ENCODE data around the gene RNF144B.
A peak's percentile ranks its signal among the peaks of the same experiment; 100 is the strongest.

RNF144B gene

DNA sequence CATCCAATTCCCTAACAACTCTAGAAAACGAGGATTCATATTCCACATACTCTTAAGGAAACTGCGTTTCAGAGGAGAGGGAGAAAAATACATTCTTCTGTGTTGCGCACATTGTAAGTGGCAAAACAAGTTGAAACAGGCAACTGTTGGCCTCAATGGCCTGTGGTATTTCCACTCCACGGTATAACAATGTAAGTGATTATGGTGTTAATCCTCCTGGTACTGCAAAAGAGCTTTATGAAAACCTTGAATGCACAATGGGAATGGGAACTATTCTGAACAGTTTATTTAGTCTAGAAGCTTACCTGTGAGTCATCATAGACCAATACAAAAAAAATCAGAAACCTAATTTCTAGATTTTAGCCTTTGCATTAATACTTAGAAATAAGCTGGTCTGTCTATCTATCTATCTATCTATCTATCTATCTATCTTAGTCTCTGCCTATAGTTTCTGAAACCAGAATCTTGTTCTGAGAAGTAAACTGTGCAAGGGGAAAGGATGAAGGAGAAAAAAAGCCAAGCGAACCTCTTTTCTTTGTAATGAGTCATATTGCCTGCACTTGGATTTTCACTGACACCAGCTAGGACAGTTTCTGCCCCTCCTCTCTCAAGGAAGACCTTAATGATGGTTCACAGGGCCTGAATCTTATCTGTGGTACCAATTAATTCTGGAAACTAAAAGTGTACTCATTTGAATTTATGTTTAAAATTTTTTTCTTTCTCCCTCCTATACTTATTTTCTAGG is 101.5 kb downstream of the RNF144B start:
- no peak for DNase-seq (ENCODE audit: low read depth in 3 of 3)

DNA sequence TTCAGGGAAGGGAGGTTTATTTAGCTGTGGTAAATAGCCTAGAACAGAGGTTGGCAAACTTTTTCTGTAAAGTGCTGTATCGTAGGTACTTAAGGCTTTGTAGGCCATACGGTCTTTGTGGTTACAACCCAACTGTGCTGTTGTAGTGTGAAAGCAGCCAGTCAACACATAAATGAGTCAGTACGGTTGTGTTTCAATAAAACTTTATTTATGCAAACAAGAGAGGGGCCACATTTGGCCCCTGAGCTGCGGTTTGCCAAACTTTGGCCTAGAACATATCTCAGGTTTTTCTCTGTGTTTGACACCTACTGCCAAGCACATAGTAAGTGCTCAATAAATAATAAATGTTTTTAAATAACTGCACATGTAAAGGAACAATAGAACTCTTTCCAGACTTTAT is 102.2 kb downstream of the RNF144B start:
- DNase-seq (ENCODE audit: low read depth in 3 of 3), result no peak

DNA sequence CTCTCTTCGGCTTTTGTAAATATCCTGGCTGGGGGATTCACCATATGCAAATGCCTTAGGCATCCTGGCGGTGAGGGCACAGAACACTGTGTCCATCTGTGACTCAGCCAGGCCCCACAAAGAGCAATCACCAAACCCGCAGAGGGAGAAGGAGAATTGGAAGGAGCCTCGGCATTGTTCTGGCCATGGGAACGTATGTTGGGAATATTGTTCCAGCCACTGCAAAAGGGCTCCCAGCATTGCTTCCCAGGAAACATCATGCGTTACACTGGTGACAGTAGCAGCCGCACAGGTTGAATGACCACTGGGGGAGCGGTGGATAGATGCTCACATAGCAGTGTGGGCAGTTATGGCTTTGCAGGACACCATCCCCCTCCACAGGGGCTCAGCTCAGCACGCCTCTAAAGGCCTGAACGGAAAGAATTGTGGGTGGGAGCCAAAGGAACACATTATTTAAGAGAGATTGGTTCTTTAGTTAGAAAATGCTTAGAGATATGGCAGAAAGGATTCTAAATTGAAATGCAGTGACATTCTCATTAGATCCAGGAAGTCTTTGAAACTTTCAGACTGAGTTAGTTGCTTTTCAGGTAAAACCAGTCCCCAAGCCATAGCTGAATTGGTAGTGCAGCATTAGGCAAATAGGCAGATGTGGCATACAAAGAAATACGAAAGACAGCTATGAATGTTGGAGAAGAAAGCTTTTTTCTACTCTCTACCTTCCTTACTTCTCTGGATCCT is 104.3 kb downstream of the RNF144B start:
- DNase-seq (ENCODE audit: low read depth in 3 of 3), result no peak

DNA sequence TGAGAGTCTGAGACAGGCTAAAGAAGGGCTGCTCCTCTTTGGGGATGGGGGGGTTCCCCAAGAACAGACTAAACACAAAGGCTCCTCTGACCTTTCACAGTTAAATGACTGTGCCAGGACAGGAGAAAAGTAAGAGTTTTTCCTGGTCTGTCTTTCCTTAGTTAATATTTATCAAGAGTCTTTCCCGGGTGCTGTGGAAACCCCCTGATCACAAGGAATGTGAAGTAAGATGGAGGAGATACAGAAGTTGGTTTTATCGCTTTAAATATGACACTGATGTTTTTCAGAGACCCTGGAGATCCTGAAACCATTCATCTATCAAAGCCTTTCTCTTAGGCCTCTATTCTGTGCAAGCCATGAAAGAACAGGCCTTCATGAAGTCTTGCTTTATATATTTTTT is 105.8 kb downstream of the RNF144B start:
- no peak for DNase-seq (ENCODE audit: low read depth in 3 of 3)

DNA sequence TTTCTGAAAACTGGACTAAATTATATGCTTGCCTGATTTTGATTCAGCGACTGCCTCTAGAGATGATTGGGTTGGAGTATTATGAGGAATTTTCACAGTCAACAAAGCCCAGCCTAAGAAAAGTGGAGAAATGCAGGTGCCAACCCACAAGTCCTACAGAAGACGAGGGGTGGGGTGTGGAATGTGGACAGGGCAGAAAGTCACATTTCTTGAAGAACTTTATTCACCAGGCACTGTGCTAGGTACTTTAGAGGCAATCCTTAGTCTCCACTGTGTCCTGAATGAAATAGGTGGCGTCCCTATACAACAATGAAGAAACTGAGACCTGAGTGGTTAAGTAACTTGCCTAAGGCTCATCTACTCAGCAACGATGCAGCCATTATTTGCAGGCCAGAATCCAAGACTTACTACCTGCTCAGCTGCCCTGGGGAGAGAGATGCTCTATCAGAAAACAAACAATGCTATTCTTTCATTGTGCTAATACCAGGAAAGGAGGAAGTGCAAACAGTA is 106.3 kb downstream of the RNF144B start:
- no peak for DNase-seq (ENCODE audit: low read depth in 3 of 3)

DNA sequence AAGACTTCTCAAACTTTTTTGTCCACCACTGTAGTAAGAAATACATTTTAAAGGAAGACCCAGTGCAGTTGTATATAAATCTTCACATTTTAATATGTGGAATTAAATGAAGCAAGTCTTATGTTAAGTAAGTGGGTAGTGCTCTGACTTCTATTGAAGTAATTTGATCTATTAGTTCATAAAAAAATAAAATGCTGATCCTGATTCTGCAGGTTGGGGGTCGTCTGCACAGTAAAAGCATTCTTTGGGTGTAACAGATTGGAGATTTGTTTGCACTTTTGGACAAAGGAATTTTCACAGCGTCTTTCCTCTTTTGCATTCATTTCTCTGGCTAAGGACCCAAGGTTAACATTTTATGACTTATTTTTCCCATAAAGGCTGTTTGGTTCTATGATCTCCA is 106.8 kb downstream of the RNF144B start:
- DNase-seq (ENCODE audit: low read depth in 3 of 3), result no peak

DNA sequence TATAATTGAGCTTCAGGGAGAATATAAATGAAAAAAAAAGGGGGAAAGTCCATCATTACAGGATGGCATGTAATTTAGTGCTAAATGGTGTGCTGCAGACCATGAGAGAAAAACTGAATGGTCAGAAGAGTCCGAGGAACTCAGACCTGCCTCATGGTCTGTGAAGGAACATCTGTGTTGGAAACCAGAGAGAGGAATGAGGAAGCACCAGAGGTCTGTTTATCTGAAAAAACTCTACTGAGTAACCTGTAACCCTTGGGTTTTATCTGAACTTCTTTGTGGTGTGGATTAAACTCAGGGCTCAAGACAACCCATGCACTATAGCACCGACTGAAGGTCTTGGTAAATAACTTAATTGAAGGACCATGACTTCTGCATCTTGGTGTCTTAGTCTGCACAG is 108.1 kb downstream of the RNF144B start:
- DNase-seq (ENCODE audit: low read depth in 3 of 3), result no peak

DNA sequence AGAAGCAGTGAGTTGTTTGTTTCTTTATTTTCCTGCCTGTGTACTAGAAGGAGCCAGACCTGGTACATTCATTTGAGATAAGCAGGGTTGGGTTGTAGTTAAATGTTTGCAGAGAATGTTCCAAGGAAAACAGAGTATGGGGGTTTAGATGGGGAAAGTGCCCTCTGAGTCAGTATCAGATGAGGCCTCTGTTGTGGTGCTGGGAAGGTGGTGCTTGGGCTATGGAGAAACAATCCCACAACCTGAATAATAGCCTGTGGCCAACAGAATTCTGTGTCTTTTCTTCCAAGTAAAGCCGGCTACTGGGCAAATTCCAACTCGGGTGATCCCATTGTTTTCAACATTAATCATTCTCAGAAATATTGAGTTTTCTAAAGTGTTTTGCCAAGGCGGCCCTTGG is 109.3 kb downstream of the RNF144B start:
- DNase-seq (ENCODE audit: low read depth in 3 of 3), result no peak

DNA sequence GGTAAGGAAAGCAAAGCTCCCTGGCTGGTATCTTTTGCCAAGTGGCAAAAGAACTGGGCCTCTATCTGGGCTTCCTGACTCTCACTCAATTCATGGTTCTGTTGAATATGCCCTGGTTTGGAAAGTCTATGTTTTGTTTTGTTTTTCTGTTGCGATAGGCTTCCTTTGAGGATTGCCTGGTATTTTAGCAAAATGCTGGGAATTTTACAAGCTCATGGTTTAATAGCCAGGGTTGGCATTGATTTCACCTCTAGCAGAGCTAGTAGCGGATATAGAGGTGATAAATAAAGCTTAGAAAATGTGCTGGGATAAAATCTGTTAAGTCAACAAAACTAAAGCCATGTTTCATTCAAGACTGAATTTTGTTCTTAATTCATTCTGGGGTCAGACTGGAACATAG is 109.9 kb downstream of the RNF144B start:
- no peak for DNase-seq (ENCODE audit: low read depth in 3 of 3)

DNA sequence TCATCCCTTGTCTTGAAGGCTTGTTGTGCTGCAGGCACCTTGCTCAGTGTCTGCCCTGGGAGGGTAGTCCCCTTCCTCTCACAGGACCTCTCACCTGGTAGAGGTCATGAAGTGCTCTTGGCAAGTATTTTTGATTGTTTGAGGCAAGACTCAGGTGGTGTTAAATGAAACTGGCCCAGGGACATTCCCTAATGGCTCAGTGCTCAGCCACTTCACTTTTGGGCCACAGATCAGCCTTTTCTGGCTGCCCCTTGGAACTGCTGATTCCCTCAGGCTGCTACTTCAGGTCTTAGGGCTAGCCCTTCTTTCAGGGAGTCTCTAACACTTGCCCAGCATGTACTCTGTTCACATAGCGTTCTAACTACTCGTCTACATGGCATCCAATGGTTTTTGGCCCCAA is 111.3 kb downstream of the RNF144B start:
- no peak for DNase-seq (ENCODE audit: low read depth in 3 of 3)

DNA sequence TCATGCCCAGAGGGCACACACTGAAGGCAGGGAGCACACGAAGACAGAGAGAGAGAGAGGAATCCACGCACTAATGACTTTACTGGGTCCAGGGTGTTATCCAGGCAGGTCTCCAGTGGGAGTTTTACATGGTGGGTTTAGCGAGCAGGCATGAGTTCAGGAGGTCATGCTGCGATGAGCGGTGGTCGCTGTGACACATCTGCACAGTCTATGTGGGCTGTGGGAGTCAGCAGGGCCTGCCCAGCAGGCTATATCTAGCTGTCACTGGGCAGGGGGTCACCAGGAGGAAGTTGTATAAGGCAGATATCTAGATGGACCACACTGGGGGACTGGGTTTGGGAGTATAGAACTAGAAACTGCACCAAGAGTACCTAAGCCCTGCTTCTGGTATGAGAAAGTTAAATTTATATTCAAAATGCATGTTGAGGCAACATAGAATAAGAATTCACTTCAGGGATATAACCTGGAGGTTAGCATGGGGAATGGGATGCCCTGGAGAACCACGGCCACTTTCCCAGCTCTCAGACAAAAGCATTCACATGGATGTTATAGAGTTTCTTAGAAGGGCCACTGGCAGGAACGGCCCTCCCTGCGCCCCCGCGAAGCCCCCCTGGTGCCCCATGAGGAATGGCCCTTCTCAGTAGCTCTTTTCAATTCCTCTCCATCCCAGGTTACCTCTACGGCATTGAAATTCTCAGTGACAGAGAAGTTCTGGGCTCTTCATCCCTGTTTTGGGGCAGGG is 113.9 kb downstream of the RNF144B start:
- no peak for DNase-seq (ENCODE audit: low read depth in 3 of 3)

DNA sequence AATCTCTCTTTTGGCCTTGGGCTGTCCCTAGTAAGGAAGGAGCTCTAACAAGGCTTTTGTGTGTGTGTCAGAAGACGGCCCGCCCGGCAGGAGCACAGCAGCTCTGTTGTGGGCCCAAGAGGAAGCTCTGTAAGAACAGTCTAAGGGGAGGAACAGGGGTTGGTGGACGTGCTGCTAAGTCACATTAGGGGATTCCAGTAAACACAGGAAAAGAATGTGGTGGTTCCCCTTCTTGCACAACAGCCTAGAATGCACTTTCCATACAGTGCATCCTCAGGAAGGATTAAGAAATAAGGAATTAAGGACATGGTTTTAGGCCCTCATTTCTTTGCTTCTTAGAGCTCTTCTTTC is 114.5 kb downstream of the RNF144B start:
- DNase-seq (ENCODE audit: low read depth in 3 of 3), result no peak

DNA sequence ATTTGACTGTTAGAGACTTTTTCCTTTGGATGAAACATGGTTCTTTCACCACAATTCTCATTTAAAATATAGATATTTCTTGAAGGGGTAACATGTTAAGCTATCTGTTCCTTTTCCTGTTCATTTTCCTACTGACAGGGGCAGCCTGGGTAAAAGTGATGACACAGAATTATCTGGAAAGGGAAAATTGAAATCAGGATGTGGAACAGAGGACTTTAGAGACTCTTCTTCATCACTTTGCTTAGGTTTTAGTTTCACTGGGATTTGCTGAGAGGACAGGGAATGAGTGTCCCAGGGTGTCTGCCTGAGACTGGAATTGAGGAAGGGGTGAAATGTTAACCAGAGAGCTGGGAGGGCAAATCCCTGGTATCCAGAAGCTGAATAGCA is 116.0 kb downstream of the RNF144B start:
- DNase-seq (ENCODE audit: low read depth in 3 of 3), result no peak

DNA sequence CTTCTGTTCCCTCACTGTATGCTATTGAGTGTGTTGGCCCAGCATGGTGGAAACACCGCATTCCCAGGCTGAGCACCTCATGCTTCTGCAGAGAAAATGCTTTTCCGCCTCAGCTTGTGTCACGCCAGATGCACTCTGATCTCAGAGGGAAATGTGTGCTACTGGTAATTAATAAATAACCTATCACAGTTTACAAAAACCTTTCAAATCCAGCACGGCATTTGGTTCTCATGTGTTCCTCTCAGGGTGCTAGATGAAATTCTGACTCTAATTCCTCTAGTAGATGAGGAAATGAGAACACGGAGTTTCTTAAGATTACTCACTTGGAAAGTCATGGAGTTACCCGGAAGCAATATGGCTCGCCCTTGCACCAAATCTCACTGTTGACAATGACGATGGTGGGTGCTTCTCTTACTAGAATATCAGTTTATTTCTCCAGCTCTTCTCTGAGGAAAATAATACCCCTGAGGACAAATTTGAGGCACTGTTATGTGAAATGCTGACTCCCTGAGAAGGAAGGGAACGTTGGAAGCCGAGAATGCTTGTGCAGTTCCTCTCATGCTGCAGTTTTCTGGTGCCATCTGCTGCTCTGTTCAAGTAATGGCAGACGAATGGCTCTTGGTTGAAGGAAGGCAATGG is 116.6 kb downstream of the RNF144B start:
- peak in 2 of 3 experiments; percentile 6 to 17 for DNase-seq (ENCODE audit: low read depth in 3 of 3)

DNA sequence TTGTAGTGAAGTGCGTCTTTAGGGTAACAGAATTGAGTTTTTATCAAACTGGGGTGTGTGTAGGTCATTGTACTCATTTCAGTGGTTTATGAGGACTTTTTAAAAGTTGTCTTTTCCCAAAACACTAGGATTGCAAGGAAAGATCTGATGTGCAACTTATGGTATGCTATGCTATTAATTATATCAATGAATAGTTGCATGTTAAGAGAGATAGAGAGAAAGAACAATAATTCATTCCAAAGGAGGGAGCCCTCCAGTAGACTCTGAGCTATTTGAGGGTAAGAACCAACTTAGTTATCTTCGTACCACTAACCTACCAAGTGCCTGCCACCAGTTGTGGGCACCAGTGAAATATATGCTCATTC is 117.1 kb downstream of the RNF144B start:
- DNase-seq (ENCODE audit: low read depth in 3 of 3), result no peak

DNA sequence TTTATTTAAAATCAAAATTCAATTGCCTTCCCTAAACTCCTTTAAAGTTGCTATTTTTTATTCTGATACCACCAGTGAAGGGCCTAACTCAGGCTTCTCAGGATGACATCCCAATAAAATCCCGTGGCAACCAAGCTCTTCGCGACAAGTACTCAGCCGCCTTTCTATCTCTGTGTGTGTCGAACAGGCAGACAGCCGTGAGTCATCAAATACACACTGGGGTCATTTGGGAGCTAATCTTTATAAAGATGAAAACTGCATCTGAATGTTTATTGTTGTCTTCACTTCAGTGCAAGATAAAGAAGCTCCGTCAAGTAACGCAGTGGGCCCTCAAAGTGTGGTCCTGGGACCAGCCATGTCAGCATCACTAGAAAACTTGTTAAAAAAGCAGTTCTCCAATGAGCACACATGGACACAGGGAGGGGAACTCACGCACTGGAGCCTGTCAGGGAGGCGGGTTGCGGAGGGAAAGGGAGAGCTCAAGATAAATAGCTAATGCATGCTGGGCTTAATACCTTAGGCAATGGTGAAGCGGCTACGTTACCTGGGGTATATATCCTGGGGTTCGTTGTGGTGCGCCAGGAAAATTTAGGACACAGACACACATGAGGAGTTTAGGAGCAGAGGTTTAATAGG is 119.3 kb downstream of the RNF144B start:
- DNase-seq (ENCODE audit: low read depth in 3 of 3), result no peak

DNA sequence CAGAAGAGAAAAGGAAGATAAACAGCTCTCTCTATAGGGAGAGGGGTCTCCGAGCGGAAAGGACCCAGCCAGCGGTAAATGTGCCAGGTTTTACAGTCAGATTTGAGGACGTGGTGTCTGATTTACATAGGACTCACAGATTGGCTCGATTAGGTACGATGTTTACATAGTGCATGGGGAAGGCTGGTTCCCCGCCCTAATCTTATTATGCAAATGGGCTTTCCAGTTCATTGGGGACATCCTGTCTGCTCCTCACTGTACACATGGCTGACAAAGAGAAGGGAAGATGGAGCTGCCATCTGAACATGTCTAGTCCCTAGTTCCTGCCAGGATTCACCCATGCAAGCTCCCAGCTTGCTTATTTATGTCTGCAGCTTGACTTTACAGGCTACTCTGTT is 119.9 kb downstream of the RNF144B start:
- DNase-seq (ENCODE audit: low read depth in 3 of 3), result no peak

DNA sequence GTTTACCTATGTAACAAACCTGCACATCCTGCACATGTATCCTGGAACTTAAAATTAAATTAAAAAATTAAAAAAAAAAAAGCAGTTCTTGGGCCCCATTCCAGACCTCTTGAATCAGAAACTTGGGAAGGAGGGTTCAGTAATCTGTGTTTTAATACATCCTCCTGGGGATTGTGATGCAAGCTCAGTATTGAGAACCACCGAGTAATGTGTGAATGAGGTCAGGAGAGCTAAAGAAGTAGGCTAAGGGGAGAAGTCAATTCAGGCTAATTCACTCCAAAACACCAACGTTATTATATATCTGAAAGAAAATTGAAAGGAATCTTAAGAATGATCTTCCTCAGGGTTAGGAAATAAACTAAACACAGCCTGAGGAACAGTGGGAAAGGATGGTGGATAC is 120.4 kb downstream of the RNF144B start:
- no peak for DNase-seq (ENCODE audit: low read depth in 3 of 3)

DNA sequence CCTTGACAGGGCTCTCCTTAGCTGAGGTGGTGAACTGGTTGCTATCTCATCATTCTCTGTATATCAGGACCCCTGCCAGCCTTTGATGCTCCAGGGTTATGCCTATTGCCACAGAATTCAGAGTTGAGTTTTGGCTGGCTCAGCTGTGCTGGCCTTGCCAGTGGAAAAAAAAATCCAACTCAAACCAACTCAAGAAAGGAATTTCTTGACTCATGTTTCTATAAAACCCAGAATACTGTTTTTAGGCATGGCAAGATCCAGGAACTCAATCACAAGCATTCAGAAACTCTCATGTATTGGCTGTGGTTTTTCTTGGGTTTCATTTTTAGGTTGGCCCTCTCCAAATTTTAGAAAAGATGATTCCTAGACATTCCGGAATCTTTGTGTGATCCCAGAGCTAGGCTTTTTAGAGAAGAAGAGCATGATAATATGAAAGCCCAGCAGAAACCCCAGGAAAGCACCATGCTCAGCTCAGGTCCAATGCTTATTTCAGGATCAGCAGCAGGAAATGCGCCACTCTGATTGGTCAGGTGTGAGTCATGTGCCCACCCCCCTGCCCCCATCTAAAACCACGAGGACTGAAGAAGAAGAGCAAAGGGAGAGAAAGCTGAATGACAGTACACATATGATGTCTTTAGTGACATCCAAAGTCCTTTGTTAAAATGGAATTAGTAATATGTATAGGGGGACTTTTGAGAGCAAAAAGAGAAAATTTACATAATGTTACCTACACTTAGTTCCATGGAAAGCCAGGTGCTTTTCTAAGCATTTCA is 122.9 kb downstream of the RNF144B start:
- peak in 1 of 3 experiments; percentile 53 for DNase-seq (ENCODE audit: low read depth in 3 of 3)

DNA sequence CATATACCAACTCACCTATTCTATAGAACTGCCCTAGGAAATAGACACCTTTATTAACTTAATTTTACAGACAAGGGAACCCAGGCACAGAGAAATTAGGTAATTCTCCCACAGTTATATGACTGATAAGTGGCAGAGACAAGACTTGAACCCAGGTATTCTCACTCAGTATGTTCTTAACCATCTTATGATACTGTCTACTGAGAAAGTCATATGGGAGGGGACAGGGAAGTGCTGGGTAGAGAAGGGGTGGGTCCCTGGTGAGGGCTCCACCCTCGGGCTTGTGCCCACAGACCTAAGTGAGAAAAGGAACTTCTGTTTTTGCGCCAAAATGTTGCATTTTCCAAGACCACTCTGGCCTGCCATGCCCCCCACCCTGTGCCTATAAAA is 123.5 kb downstream of the RNF144B start:
- no peak for DNase-seq (ENCODE audit: low read depth in 3 of 3)

DNA sequence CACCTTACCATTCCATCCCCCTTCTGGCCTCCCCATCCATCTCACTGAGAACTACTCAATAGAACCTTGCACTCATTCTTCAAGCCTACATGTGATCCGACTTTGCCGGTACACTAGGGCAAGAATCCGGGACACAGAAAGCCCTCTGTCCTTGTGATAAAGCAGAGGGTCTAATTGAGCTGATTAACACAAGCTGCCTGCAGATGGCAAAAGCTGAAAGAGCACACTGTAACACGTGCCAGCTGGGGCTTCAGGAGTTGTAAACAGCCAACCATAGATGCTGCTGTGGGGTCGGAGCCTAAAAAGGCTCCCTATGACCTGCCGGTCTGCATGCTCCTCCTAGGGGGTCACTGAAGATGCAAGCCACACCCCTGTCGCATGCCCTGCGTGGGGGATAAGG is 124.1 kb downstream of the RNF144B start:
- no peak for DNase-seq (ENCODE audit: low read depth in 3 of 3)

Measured in stimulated activated CD4-positive, alpha-beta T cell treated with anti-CD3 and anti-CD28 coated beads, TNF-alpha, amount 100 ng/mL, for 24 hours (primary cell).